Activated CD8-positive, alpha-beta T cell treated with anti-CD3 and anti-CD28 coated beads for 36 hours (primary cell): ENCODE measurements around the gene ARSI. TPM values are rescaled to one million over a fixed set of nuclear protein-coding genes. Genes with fewer than 3 reads are reported as not detected.

ENCODE experiments used
- ATAC-seq: fragments of 200-7000 bp; cut with Tn5 transposase; one replicate; pipeline ENCODE4 v1.10.0; 2021; ENCODE audit warnings: mild to moderate bottlenecking, moderate library complexity
- CTCF ChIA-PET: fragments of 350-600 bp; sonication (Branson Sonifier 250); formaldehyde crosslinking; loops from one replicate; lab custom pipeline; 2021; ENCODE audit warnings: antibody characterized with exemption; lab: Charles Lee
- POLR2A ChIA-PET: fragments of 350-600 bp; sonication (Branson Sonifier 250); formaldehyde crosslinking; loops from one replicate; lab custom pipeline; 2021; ENCODE audit warnings: antibody characterized with exemption; lab: Charles Lee
- DNase-seq: peaks from one replicate; pipeline ENCODE4 v3.0.0-alpha.2; 2020
- H3K27ac Mint-ChIP-seq: one replicate; pipeline ENCODE4 v1.8.0; 2021; ENCODE audit warnings: mild to moderate bottlenecking, mixed read lengths
- H3K27me3 Mint-ChIP-seq: one replicate; pipeline ENCODE4 v1.8.0; 2021; ENCODE audit warnings: mixed read lengths
- H3K36me3 Mint-ChIP-seq: one replicate; pipeline ENCODE4 v1.8.0; 2021; ENCODE audit warnings: low read depth, mixed read lengths
- H3K4me1 Mint-ChIP-seq: one replicate; pipeline ENCODE4 v1.8.0; 2021; ENCODE audit warnings: low read depth, mixed read lengths
- H3K4me3 Mint-ChIP-seq: one replicate; pipeline ENCODE4 v1.8.0; 2021; ENCODE audit warnings: mild to moderate bottlenecking, moderate library complexity, mixed read lengths
- H3K9me3 Mint-ChIP-seq: one replicate; pipeline ENCODE4 v1.8.0; 2021; ENCODE audit warnings: mixed read lengths
- CTCF ChIP-seq: fragments of 200-600 bp; IDR thresholded peaks from one replicate; pipeline ENCODE4 v1.8.0; 2022; ENCODE audit warnings: antibody characterized with exemption, mild to moderate bottlenecking
- intact Hi-C: fragments of 100-400 bp; cut with micrococcal nuclease; formaldehyde crosslinking; loops from one replicate; pipeline ENCODE4 v1.10.0; 2022
- total RNA-seq, 2 experiments: library from RNA; stranded (reverse); gene quantifications; one replicate each; pipeline ENCODE4 v1.2.3, GENCODE V29; 2021

Gene ARSI
- total RNA-seq, 2 experiments from 2014 or later, result not detected

DNA sequence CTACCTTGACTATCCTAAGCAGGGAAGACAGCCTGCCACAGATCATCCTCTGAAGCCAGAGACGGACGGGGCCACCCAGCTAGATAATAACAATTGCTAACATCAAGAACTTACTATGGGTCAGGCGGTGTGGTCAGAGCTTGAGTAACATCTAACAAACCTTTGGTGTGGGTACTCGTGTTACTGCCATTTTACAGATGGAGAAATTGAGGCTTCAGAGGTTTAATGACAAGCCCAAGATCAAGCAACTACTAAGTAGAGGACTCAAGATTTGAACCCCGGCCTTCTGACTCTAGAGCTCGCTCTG, 16.7 kb upstream of the ARSI start:
- Mint-ChIP-seq H3K4me1 (peaks cover 3% of the 10 kb centered on the region), H3K36me3 (no peaks in the 10 kb centered on the region), H3K27me3 (no peaks in the 10 kb centered on the region), H3K27ac (no peak overlapping the region), H3K9me3 (no peaks in the 10 kb centered on the region), H3K4me3 (no peak overlapping the region)
- ChIA-PET CTCF (interaction anchor here (1.0 kb wide), 1 partner anchor 32 kb away, joined by 3 read pairs; no protein-coding TSS in a partner anchor), POLR2A (no interaction called here)
- intact Hi-C loops, result no loop called here
- TF ChIP-seq CTCF, result no peak
- no peak for ATAC-seq
- no peak for DNase-seq

GRCh38 chr5:150318613-150319483, 16.1 kb upstream of the ARSI start:
- POLR2A ChIA-PET, result no interaction called here
- CTCF ChIA-PET, result interaction anchor here (1.0 kb wide), 1 partner anchor 32 kb away, joined by 3 read pairs; no protein-coding TSS in a partner anchor

DNA sequence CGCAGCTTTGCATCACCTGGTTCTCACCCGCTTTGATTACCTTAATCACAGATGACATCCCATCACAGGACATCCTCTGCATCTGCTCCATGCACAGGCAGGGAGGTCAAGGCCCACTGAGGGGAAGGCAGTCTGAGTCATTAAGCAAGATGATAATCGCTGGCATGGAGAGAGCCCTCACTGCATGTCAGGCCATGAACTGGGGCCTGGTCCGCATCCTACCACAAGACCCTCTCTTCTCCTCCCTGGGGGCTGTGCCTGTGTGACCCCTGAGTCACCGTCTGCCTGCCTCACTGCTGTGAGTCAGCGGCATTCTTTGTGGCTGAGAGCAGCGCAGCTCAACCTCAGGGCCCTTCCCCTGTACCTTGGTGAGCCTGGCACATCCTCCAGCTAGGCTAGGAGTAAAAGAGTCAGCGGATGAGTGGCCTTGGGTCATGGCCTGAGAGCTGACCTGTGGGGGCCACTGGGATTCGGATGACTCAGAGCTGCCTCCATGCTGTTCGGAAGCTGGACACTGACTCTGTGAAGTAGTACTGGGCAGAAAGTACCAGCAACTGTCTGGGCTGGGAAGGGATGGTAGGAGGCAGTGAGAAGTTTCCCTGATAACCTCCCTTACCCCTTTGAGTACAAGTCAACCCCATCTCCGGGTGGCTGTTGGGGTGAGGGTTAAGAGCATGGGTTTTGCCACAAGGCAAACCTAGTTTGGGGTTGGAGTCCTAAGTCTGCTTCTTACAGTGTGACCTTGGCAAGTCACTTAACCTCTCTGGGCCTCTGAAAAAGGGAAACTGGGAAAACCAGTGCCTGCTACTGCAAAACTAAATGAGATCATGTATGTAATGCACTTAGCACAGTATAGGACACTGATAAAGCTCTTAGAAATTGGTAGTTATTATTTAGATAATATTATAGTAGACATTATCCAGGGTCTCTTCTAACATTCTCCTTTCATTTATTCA, 14.6 kb upstream of the ARSI start:
- TF ChIP-seq CTCF, result no peak
- Mint-ChIP-seq H3K27me3 (no peaks in the 10 kb centered on the region), H3K4me3 (no peak overlapping the region), H3K36me3 (no peaks in the 10 kb centered on the region), H3K27ac (no peak overlapping the region), H3K9me3 (no peaks in the 10 kb centered on the region), H3K4me1 (peaks cover 3% of the 10 kb centered on the region)
- DNase-seq, result peak; percentile 29
- ChIA-PET POLR2A (no interaction called here), CTCF (no interaction called here)
- intact Hi-C loops, result no loop called here
- ATAC-seq, result peak; percentile 77

More at GRCh38 chr5:150318613-150319483, 16.1 kb upstream of the ARSI start:
- Mint-ChIP-seq H3K4me3 (no peak overlapping the region), H3K4me1 (peaks cover 3% of the 10 kb centered on the region), H3K27me3 (no peaks in the 10 kb centered on the region), H3K27ac (no peak overlapping the region), H3K9me3 (no peaks in the 10 kb centered on the region), H3K36me3 (no peaks in the 10 kb centered on the region)
- ATAC-seq (no peak), DNase-seq (no peak)
- intact Hi-C loops, result no loop called here
- no peak for TF ChIP-seq CTCF

- H3K36me3 Mint-ChIP-seq, result no peaks in the 10 kb centered on the region
- ATAC-seq, result no peak
- H3K27ac Mint-ChIP-seq, result no peak overlapping the region
- DNase-seq, result no peak
- no peaks in the 10 kb centered on the region for H3K9me3 Mint-ChIP-seq
- no peak overlapping the region for H3K4me3 Mint-ChIP-seq
- intact Hi-C loops, result no loop called here
- H3K27me3 Mint-ChIP-seq, result no peaks in the 10 kb centered on the region
- no peaks in the 10 kb centered on the region for H3K4me1 Mint-ChIP-seq
- TF ChIP-seq CTCF, result no peak
- ChIA-PET CTCF (no interaction called here), POLR2A (no interaction called here)
Observed at GRCh38 chr5:150316320-150316719, 13.6 kb upstream of the ARSI start.
